ENCODE results near the gene GPC3.
A peak's percentile ranks its signal among the peaks of the same experiment; 100 is the strongest.
"Not testable (repeated sequence)": the region's sequence is repeated elsewhere in the genome, so short reads cannot be mapped to it uniquely, and the experiment has no call there.

The GPC3 gene

GRCh38 chrX:133776072-133776471, 209.3 kb downstream of the GPC3 start:
- Histone ChIP-seq H3K9ac (no peak overlapping the region), H3K4me1 (peaks cover 15% of the 10 kb centered on the region), H4K20me1 (no peaks in the 10 kb centered on the region), H3K4me3 (no peak overlapping the region), H3K4me2 (no peak overlapping the region), H3K27ac (no peak overlapping the region), H3K36me3 (no peaks in the 10 kb centered on the region), H3K27me3 (peaks cover 80% of the 10 kb centered on the region), H3K9me3 (no peaks in the 10 kb centered on the region)
- TF ChIP-seq Cebpa-rat (IDR thresholded peaks at IDR 0.05) = no peak

DNA sequence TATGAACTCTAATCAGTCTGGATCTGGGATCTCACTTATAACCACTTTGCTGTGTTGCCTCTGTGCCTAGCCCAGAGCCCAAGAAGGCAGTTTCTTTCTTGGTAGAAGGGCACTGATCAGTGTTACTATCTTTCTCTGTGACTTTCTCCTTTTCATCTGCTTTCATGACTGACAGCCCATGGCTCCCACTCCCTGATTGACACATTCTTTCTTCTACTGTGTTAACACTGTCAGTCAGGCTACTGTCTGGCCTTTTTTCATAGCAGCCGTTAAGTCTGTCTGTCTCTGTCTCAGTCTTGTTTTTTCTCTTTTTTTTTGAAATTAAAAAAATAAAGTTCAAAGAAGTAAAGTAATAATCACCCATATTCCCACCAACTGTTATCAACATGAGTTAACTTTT, 210.6 kb downstream of the GPC3 start:
- Histone ChIP-seq H3K9ac (no peak overlapping the region), H3K4me2 (no peak overlapping the region), H4K20me1 (peaks cover 3% of the 10 kb centered on the region; the same call in 1 of the 2 replicates), H3K9me3 (no peaks in the 10 kb centered on the region), H3K36me3 (no peaks in the 10 kb centered on the region), H3K4me1 (peaks cover 15% of the 10 kb centered on the region), H3K27ac (no peak overlapping the region), H3K4me3 (no peak overlapping the region), H3K27me3 (peaks cover 80% of the 10 kb centered on the region)
- no peak for TF ChIP-seq Cebpa-rat (IDR thresholded peaks at IDR 0.05)

- no peaks in the 10 kb centered on the region for H3K9me3 ChIP-seq
- peaks cover 5% of the 10 kb centered on the region; the same call in 1 of the 2 replicates for H4K20me1 ChIP-seq
- H3K36me3 ChIP-seq = no peaks in the 10 kb centered on the region
- no peak overlapping the region for H3K4me2 ChIP-seq
- no peak overlapping the region for H3K9ac ChIP-seq
- no peak for TF ChIP-seq Cebpa-rat (IDR thresholded peaks at IDR 0.05)
- H3K27me3 ChIP-seq = peaks cover 84% of the 10 kb centered on the region
- no peak overlapping the region for H3K4me3 ChIP-seq
- H3K27ac ChIP-seq = no peak overlapping the region
- no peaks in the 10 kb centered on the region for H3K4me1 ChIP-seq
Observed at GRCh38 chrX:133771086-133771646, 214.2 kb downstream of the GPC3 start.

DNA sequence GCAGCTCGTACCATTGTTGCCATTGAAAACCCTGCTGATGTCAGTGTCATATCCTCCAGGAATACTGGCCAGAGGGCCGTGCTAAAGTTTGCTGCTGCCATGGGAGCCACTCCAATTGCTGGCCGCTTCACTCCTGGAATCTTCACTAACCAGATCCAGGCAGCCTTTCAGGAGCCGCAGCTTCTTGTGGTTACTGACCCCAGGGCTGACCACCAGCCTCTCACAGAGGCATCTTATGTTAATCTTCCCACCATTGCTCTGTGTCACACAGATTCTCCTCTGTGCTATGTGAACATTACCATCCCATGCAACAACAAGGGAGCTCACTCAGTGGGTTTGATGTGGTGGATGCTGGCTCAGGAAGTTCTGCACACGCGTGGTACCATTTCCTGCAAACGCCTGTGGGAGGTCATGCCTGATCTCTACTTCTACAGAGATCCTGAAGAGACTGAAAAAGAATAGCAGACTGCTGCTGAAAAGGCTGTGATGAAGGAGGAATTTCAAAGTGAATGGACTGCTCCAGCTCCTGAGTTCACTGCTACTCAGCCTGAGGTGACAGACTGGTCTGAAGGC, 222.3 kb downstream of the GPC3 start:
- not testable (repeated sequence) for H3K4me3 ChIP-seq, H4K20me1 ChIP-seq, H3K9ac ChIP-seq, H3K9me3 ChIP-seq, H3K4me1 ChIP-seq, H3K27ac ChIP-seq, H3K36me3 ChIP-seq
- Histone ChIP-seq H3K4me2 (peak overlapping the region; percentile 23; the same call in 1 of the 2 replicates), H3K27me3 (peaks cover 99% of the 10 kb centered on the region)

DNA sequence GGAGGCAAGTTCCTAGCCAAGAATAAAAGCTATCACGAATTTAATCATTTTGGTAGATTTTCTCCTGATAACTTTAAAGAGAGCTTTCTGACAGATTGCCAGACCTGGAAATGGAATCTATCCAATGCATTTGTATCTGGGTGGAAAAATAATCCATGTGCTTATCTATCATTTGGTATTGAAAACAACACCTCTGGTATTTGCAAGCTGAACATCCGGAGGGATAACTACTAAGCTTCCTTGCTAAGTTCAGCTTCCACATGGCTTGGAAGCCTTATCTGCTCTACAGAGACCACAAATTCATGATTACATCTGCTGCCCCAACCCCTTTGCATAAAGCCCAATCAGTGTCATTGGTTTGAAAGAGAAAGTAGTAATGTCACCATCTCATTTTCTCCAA, 230.7 kb downstream of the GPC3 start:
- no peak for TF ChIP-seq Cebpa-rat (IDR thresholded peaks at IDR 0.05)

GRCh38 chrX:133749951-133750350, 235.4 kb downstream of the GPC3 start:
- no peak for TF ChIP-seq Cebpa-rat (IDR thresholded peaks at IDR 0.05)
- Histone ChIP-seq H3K4me1 (peaks cover 78% of the 10 kb centered on the region), H3K4me3 (peak overlapping the region; percentile 31; the same call in 1 of the 2 replicates), H4K20me1 (no peaks in the 10 kb centered on the region), H3K27ac (peak overlapping the region; percentile 52), H3K27me3 (peaks cover 69% of the 10 kb centered on the region), H3K9me3 (no peaks in the 10 kb centered on the region), H3K36me3 (no peaks in the 10 kb centered on the region), H3K9ac (peak overlapping the region; percentile 32; the same call in 1 of the 2 replicates), H3K4me2 (peak overlapping the region; percentile 65)

More for the DNA sequence above, 230.7 kb downstream of the GPC3 start:
- H3K27me3 ChIP-seq = peaks cover 74% of the 10 kb centered on the region
- H3K27ac ChIP-seq = no peak overlapping the region; the same call in 1 of the 2 replicates
- H3K4me2 ChIP-seq = peak overlapping the region; percentile 58
- H3K9ac ChIP-seq = no peak overlapping the region
- peaks cover 49% of the 10 kb centered on the region for H3K4me1 ChIP-seq
- no peak overlapping the region for H3K4me3 ChIP-seq
- H3K9me3 ChIP-seq = no peaks in the 10 kb centered on the region
- no peaks in the 10 kb centered on the region for H4K20me1 ChIP-seq
- no peaks in the 10 kb centered on the region for H3K36me3 ChIP-seq

- H4K20me1 ChIP-seq = no peaks in the 10 kb centered on the region
- no peak for TF ChIP-seq Cebpa-rat (IDR thresholded peaks at IDR 0.05)
- H3K27ac ChIP-seq = peak overlapping the region; percentile 52
- peak overlapping the region; percentile 65 for H3K4me2 ChIP-seq
- H3K27me3 ChIP-seq = peaks cover 64% of the 10 kb centered on the region
- H3K36me3 ChIP-seq = no peaks in the 10 kb centered on the region
- no peaks in the 10 kb centered on the region for H3K9me3 ChIP-seq
- peaks cover 72% of the 10 kb centered on the region for H3K4me1 ChIP-seq
- H3K9ac ChIP-seq = peak overlapping the region; percentile 32; the same call in 1 of the 2 replicates
- peak overlapping the region; percentile 31; the same call in 1 of the 2 replicates for H3K4me3 ChIP-seq
Observed at GRCh38 chrX:133749370-133749769, 236.0 kb downstream of the GPC3 start.

GRCh38 chrX:133747196-133747595, 238.2 kb downstream of the GPC3 start:
- no peak overlapping the region for H3K4me3 ChIP-seq
- peaks cover 58% of the 10 kb centered on the region for H3K4me1 ChIP-seq
- H3K36me3 ChIP-seq = no peaks in the 10 kb centered on the region
- no peak for TF ChIP-seq Cebpa-rat (IDR thresholded peaks at IDR 0.05)
- peaks cover 66% of the 10 kb centered on the region for H3K27me3 ChIP-seq
- H3K9me3 ChIP-seq = no peaks in the 10 kb centered on the region
- H3K9ac ChIP-seq = no peak overlapping the region
- H3K4me2 ChIP-seq = no peak overlapping the region
- no peaks in the 10 kb centered on the region for H4K20me1 ChIP-seq
- no peak overlapping the region for H3K27ac ChIP-seq

GRCh38 chrX:133746593-133746992, 238.8 kb downstream of the GPC3 start:
- no peak overlapping the region for H3K9ac ChIP-seq
- no peaks in the 10 kb centered on the region for H3K9me3 ChIP-seq
- no peak overlapping the region for H3K27ac ChIP-seq
- H3K4me3 ChIP-seq = no peak overlapping the region
- H4K20me1 ChIP-seq = no peaks in the 10 kb centered on the region
- H3K4me2 ChIP-seq = no peak overlapping the region
- H3K4me1 ChIP-seq = peaks cover 56% of the 10 kb centered on the region
- H3K36me3 ChIP-seq = no peaks in the 10 kb centered on the region
- peaks cover 72% of the 10 kb centered on the region for H3K27me3 ChIP-seq
- TF ChIP-seq Cebpa-rat (IDR thresholded peaks at IDR 0.05) = no peak

GRCh38 chrX:133745349-133745748, 240.0 kb downstream of the GPC3 start:
- H3K27me3 ChIP-seq = peaks cover 82% of the 10 kb centered on the region
- no peak overlapping the region for H3K9ac ChIP-seq
- no peaks in the 10 kb centered on the region for H4K20me1 ChIP-seq
- H3K9me3 ChIP-seq = no peaks in the 10 kb centered on the region
- no peaks in the 10 kb centered on the region for H3K36me3 ChIP-seq
- H3K4me3 ChIP-seq = no peak overlapping the region
- H3K4me1 ChIP-seq = peaks cover 43% of the 10 kb centered on the region
- 0 out of 2 replicates have a peak overlapping the region, but pooled peaks have one; percentile 3 for H3K4me2 ChIP-seq
- no peak for TF ChIP-seq Cebpa-rat (IDR thresholded peaks at IDR 0.05)
- no peak overlapping the region for H3K27ac ChIP-seq

Data from BLaER1 (cell line).